ENCODE results near the gene TMEM101. TPM values are rescaled to one million over a fixed set of nuclear protein-coding genes. Genes with fewer than 3 reads are reported as not detected.
A peak's percentile ranks its signal among the peaks of the same experiment; 100 is the strongest.

Gene TMEM101
- total and polyA plus RNA-seq, 2 experiments from 2014 or later: 25.0 to 45.4 TPM

DNA sequence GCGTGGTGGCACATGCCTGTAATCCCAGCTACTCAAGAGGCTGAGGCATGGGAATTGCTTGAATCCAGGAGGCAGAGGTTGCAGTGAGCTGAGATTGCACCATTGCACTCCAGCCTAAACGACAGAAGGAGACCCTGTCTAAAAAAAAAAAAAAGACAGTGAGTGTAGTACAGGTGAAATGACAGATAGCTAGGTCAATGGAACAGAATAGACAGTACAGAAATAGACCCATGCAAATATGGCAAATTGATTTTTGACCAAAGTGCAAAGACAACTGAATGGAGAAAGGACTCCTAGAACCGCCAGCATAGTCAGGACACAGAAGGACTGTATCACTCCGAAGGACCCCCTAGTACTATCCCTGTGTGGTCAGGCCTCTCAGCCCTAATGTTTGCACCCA lies 44.4 kb downstream of the TMEM101 start:
- H3K27ac ChIP-seq: no peak overlapping the region
- no peak overlapping the region for H3K9ac ChIP-seq
- no peaks in the 10 kb centered on the region; the same call in 1 of the 2 replicates for H3F3A ChIP-seq (ENCODE audit: insufficient read depth)
- no peak overlapping the region for H3K4me3 ChIP-seq
- H3K9me2 ChIP-seq (ENCODE audit: insufficient read depth): no peaks in the 10 kb centered on the region
- no peaks in the 10 kb centered on the region for H3K9me3 ChIP-seq (ENCODE audit: low read depth)
- no peak overlapping the region for H2AFZ ChIP-seq
- in situ Hi-C loops (cut with MboI): no loop called here
- H3K4me2 ChIP-seq (ENCODE audit: unreplicated experiment): no peak overlapping the region
- DNase-seq: no peak
- no peaks in the 10 kb centered on the region; the same call in 1 of the 2 replicates for H3K4me1 ChIP-seq (ENCODE audit: insufficient read depth)
- 49 to 63% methylated on average over 4 of the region's 4 CpGs for WGBS, 2 experiments (ENCODE audit: low coverage in 1 of 2, low lambda C conversion rate in 2 of 2, missing lambda C conversion rate in 2 of 2)
- TF ChIP-seq EZH2phosphoT487 (IDR thresholded peaks at IDR 0.05; ENCODE audit: insufficient read depth, low read depth): no peak
- no peak for TF ChIP-seq EZH2 (IDR thresholded peaks at IDR 0.05; ENCODE audit: insufficient read depth, poor library complexity, severe bottlenecking)
- H3K36me3 ChIP-seq (ENCODE audit: low read depth): no peaks in the 10 kb centered on the region
- H3K79me2 ChIP-seq (ENCODE audit: insufficient read depth): no peaks in the 10 kb centered on the region
- H4K20me1 ChIP-seq (ENCODE audit: insufficient read depth): no peaks in the 10 kb centered on the region
- H3K27me3 ChIP-seq (replicated peaks; ENCODE audit: insufficient read depth): peaks cover 17% of the 10 kb centered on the region

DNA sequence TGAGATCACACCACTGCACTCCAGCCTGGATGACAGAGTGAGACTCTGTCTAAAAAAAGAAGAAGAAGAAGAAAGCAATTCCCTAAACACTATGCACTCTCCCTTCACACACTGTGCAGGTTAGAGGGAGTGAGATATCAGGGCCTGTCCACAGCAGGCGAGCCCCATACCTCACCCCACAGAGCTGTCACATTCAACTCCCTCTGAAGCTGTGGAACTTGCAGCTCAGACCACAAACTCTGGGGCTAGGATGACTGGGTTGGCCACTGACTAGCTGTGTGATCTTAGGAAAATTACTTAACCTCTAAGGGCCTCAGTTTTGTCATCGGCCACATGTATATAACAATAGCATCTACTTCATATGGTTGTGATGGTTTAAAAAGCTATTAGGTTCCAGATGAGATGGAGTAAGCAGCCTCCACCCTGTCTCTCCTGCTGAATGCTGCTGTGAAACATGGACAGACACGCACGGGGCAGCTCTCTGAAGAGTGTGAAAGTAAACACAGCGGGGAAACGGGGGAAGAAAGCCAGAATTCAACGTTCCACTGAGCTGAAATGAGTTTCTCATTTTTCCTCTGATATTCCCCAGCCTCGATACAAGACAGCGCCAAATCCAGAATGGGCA lies 47.4 kb downstream of the TMEM101 start:
- Histone ChIP-seq H3K9ac (no peak overlapping the region), H3K9me2 (ENCODE audit: insufficient read depth) (no peaks in the 10 kb centered on the region)
- peak; percentile 46 for DNase-seq

DNA sequence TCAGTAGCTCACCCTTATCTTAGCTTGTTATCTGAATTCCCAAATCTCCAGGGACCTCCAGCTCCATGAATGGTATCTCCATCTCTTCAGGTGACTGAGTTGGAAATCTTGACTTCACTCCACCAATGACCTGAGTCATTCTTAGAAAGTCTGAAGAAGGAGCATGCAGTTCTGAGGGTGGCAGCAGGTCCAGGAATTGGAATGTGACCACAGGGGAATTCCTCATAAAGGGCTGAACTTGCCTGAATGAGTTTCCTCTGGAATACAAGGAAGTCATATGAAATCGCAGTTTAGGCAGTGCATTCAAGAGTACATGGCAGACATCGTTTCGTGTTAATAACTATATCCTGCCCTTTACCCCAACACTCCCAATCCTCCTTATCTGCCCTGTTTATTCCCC lies 48.5 kb downstream of the TMEM101 start:
- no peaks in the 10 kb centered on the region for H3K36me3 ChIP-seq (ENCODE audit: low read depth)
- H3K4me1 ChIP-seq (ENCODE audit: insufficient read depth): no peaks in the 10 kb centered on the region; the same call in 1 of the 2 replicates
- 88 to 96% methylated on average over 3 of the region's 3 CpGs for WGBS, 2 experiments (ENCODE audit: low coverage in 1 of 2, low lambda C conversion rate in 2 of 2, missing lambda C conversion rate in 2 of 2)
- H4K20me1 ChIP-seq (ENCODE audit: insufficient read depth): no peaks in the 10 kb centered on the region
- no peak overlapping the region for H3K4me3 ChIP-seq
- H3F3A ChIP-seq (ENCODE audit: insufficient read depth): no peaks in the 10 kb centered on the region
- H3K27ac ChIP-seq: no peak overlapping the region
- H3K9me2 ChIP-seq (ENCODE audit: insufficient read depth): no peaks in the 10 kb centered on the region
- H3K9me3 ChIP-seq (ENCODE audit: low read depth): no peaks in the 10 kb centered on the region
- H3K4me2 ChIP-seq (ENCODE audit: unreplicated experiment): no peak overlapping the region
- no peak overlapping the region for H3K9ac ChIP-seq
- no peak overlapping the region for H2AFZ ChIP-seq
- no peaks in the 10 kb centered on the region for H3K79me2 ChIP-seq (ENCODE audit: insufficient read depth)
- no peak for DNase-seq
- H3K27me3 ChIP-seq (replicated peaks; ENCODE audit: insufficient read depth): peaks cover 7% of the 10 kb centered on the region; the same call in 1 of the 2 replicates
- TF ChIP-seq EZH2 (IDR thresholded peaks at IDR 0.05; ENCODE audit: insufficient read depth, poor library complexity, severe bottlenecking) (no peak), EZH2phosphoT487 (IDR thresholded peaks at IDR 0.05; ENCODE audit: insufficient read depth, low read depth) (no peak)
- in situ Hi-C loops (cut with MboI): no loop called here

More for the DNA sequence above, 47.4 kb downstream of the TMEM101 start:
- Histone ChIP-seq H3K4me1 (ENCODE audit: insufficient read depth) (no peaks in the 10 kb centered on the region; the same call in 1 of the 2 replicates), H3K36me3 (ENCODE audit: low read depth) (no peaks in the 10 kb centered on the region), H3K27me3 (replicated peaks; ENCODE audit: insufficient read depth) (peaks cover 7% of the 10 kb centered on the region; the same call in 1 of the 2 replicates), H3K4me3 (no peak overlapping the region), H2AFZ (peak overlapping the region; percentile 39), H3F3A (ENCODE audit: insufficient read depth) (no peaks in the 10 kb centered on the region), H3K9me3 (ENCODE audit: low read depth) (no peaks in the 10 kb centered on the region), H3K4me2 (ENCODE audit: unreplicated experiment) (no peak overlapping the region), H3K27ac (no peak overlapping the region), H3K79me2 (ENCODE audit: insufficient read depth) (no peaks in the 10 kb centered on the region), H4K20me1 (ENCODE audit: insufficient read depth) (no peaks in the 10 kb centered on the region)
- TF ChIP-seq EZH2phosphoT487 (IDR thresholded peaks at IDR 0.05; ENCODE audit: insufficient read depth, low read depth) (no peak), EZH2 (IDR thresholded peaks at IDR 0.05; ENCODE audit: insufficient read depth, poor library complexity, severe bottlenecking) (no peak)
- whole genome bisulfite sequencing, 2 experiments (ENCODE audit: low coverage in 1 of 2, low lambda C conversion rate in 2 of 2, missing lambda C conversion rate in 2 of 2): 21 to 23% methylated on average over 9 of the region's 9 CpGs
- in situ Hi-C loops (cut with MboI): no loop called here

DNA sequence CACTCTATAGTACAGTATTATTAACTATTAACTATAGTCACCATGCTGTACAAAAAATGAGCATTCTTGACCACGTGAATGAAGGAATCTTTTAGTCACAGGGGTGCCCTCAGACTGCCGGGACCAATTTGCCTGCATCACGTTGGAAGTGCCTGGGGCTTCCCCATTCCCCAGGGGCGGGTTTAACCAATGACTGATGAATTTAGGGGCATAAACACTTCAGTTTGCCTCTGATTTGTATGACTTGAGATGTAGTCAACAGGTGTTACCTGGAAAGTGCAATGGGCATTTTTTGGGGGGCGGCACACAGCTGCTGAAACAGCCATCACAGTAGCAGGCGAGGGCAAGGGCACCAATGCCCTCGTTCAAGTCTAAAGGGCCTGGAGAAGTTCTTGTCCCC lies 52.3 kb downstream of the TMEM101 start:
- H2AFZ ChIP-seq: no peak overlapping the region
- H3K9ac ChIP-seq: no peak overlapping the region
- WGBS, 2 experiments (ENCODE audit: low coverage in 1 of 2, low lambda C conversion rate in 2 of 2, missing lambda C conversion rate in 2 of 2): 31 to 33% methylated on average over 7 of the region's 7 CpGs
- no peaks in the 10 kb centered on the region for H3K9me3 ChIP-seq (ENCODE audit: low read depth)
- no peak overlapping the region for H3K4me3 ChIP-seq
- no peaks in the 10 kb centered on the region for H3K9me2 ChIP-seq (ENCODE audit: insufficient read depth)
- no peaks in the 10 kb centered on the region for H3K4me1 ChIP-seq (ENCODE audit: insufficient read depth)
- H4K20me1 ChIP-seq (ENCODE audit: insufficient read depth): no peaks in the 10 kb centered on the region
- peaks cover 7% of the 10 kb centered on the region; the same call in 1 of the 2 replicates for H3K27me3 ChIP-seq (replicated peaks; ENCODE audit: insufficient read depth)
- H3K79me2 ChIP-seq (ENCODE audit: insufficient read depth): no peaks in the 10 kb centered on the region
- no peaks in the 10 kb centered on the region for H3K36me3 ChIP-seq (ENCODE audit: low read depth)
- no peak overlapping the region for H3K4me2 ChIP-seq (ENCODE audit: unreplicated experiment)
- no peak for TF ChIP-seq EZH2phosphoT487 (IDR thresholded peaks at IDR 0.05; ENCODE audit: insufficient read depth, low read depth)
- TF ChIP-seq EZH2 (IDR thresholded peaks at IDR 0.05; ENCODE audit: insufficient read depth, poor library complexity, severe bottlenecking): no peak
- H3K27ac ChIP-seq: no peak overlapping the region
- no peaks in the 10 kb centered on the region for H3F3A ChIP-seq (ENCODE audit: insufficient read depth)
- in situ Hi-C loops (cut with MboI): no loop called here
- no peak for DNase-seq
